Neural cell (in vitro differentiated cells): ENCODE results near the gene ATG7. TPM values are rescaled to one million over a fixed set of nuclear protein-coding genes. Genes with fewer than 3 reads are reported as not detected.

ENCODE experiments used
- H2AFZ ChIP-seq: fragments of 200-600, 300-800 bp; sonication (generic), shearing (Covaris generic); 2 replicates; pipeline ENCODE4 v1.6.0; 2014; ENCODE audit warnings: low read depth, mild to moderate bottlenecking, antibody characterized with exemption, low read length, moderate library complexity
- H3F3A ChIP-seq: fragments of 200-600 bp; shearing (Covaris generic); 2 replicates; pipeline ENCODE4 v1.6.1; 2016; ENCODE audit warnings: mild to moderate bottlenecking, moderate library complexity, mixed read lengths, antibody characterized with exemption, low read length; ENCODE audit not compliant: insufficient read depth, poor library complexity, severe bottlenecking
- H3K27ac ChIP-seq: fragments of 200-600, 300-800 bp; sonication (generic), shearing (Covaris generic); 2 replicates; pipeline ENCODE4 v1.5.1; 2014; ENCODE audit warnings: mild to moderate bottlenecking, low read length, moderate library complexity
- H3K27me3 ChIP-seq: fragments of 300-800, 200-600 bp; sonication (generic), shearing (Covaris generic); 2 replicates; pipeline ENCODE4 v1.6.0; 2014; ENCODE audit warnings: mild to moderate bottlenecking, low read depth, low read length, moderate library complexity; ENCODE audit not compliant: insufficient read depth
- H3K36me3 ChIP-seq: fragments of 300-800, 200-600 bp; sonication (generic), shearing (Covaris generic); 2 replicates; pipeline ENCODE4 v1.5.1; 2014; ENCODE audit warnings: mild to moderate bottlenecking, antibody characterized with exemption, low read length, moderate library complexity; ENCODE audit not compliant: insufficient read depth
- H3K4me2 ChIP-seq: fragments of 300-800, 200-600 bp; sonication (generic), shearing (Covaris generic); 2 replicates; pipeline ENCODE4 v1.6.0; 2014; ENCODE audit warnings: mild to moderate bottlenecking, low read length
- H3K4me3 ChIP-seq: fragments of 300-800, 200-600 bp; sonication (generic), shearing (Covaris generic); 2 replicates; pipeline ENCODE4 v1.5.1; 2014; ENCODE audit warnings: mild to moderate bottlenecking, low read length, moderate library complexity
- H3K79me2 ChIP-seq: fragments of 200-600 bp; shearing (Covaris generic); replicated peaks from 2 replicates; pipeline ENCODE4 v1.6.0; 2014; ENCODE audit warnings: mild to moderate bottlenecking, low read length, moderate library complexity; ENCODE audit not compliant: insufficient read depth
- H3K9ac ChIP-seq: fragments of 300-800, 200-600 bp; sonication (generic), shearing (Covaris generic); 2 replicates; pipeline ENCODE4 v1.6.1; 2016; ENCODE audit warnings: mild to moderate bottlenecking, low read length, mixed read lengths
- H3K9me2 ChIP-seq: fragments of 200-600 bp; shearing (Covaris generic); 2 replicates; pipeline ENCODE4 v1.6.1; 2016; ENCODE audit warnings: mild to moderate bottlenecking, low read length, mixed read lengths; ENCODE audit not compliant: insufficient read depth
- H3K9me3 ChIP-seq: fragments of 200-600, 300-800 bp; sonication (generic), shearing (Covaris generic); 2 replicates; pipeline ENCODE4 v1.6.1; 2016; ENCODE audit warnings: mild to moderate bottlenecking, mixed run types, low read length, moderate library complexity, mixed read lengths
- H4K20me1 ChIP-seq: fragments of 200-600 bp; shearing (Covaris generic); 2 replicates; pipeline ENCODE4 v1.6.1; 2016; ENCODE audit warnings: mild to moderate bottlenecking, mixed run types; ENCODE audit not compliant: insufficient read depth
- EP300 ChIP-seq: fragments of 450-650 bp; conservative IDR thresholded peaks from 2 replicates; pipeline ENCODE4 v1.6.1; 2014; ENCODE audit warnings: antibody characterized with exemption, mild to moderate bottlenecking, moderate library complexity; ENCODE audit not compliant: poor library complexity, severe bottlenecking
- EZH2 ChIP-seq: fragments of 200-600, 300-800 bp; shearing (Covaris generic), sonication (generic); IDR thresholded peaks from 2 replicates; pipeline ENCODE4 v1.6.1; 2014; ENCODE audit warnings: antibody characterized with exemption, low read length, borderline replicate concordance, mild to moderate bottlenecking; ENCODE audit not compliant: insufficient read depth, poor library complexity, severe bottlenecking
- MXI1 ChIP-seq: fragments of 450-650 bp; conservative IDR thresholded peaks from 2 replicates; pipeline ENCODE4 v1.6.1; 2014; ENCODE audit warnings: antibody characterized with exemption, mild to moderate bottlenecking; ENCODE audit not compliant: poor library complexity, severe bottlenecking
- POLR2AphosphoS5 ChIP-seq: IDR thresholded peaks from 2 replicates; pipeline ENCODE4 v1.6.1; 2012
- RAD21 ChIP-seq: fragments of 450-650 bp; conservative IDR thresholded peaks from 2 replicates; pipeline ENCODE4 v1.6.1; 2014; ENCODE audit warnings: antibody characterized with exemption, mild to moderate bottlenecking, moderate library complexity
- REST ChIP-seq: IDR thresholded peaks from 2 replicates; pipeline ENCODE4 v1.6.1; 2012; ENCODE audit warnings: borderline replicate concordance
- SMC3 ChIP-seq: fragments of 450-650 bp; conservative IDR thresholded peaks from 2 replicates; pipeline ENCODE4 v1.6.1; 2014; ENCODE audit warnings: antibody characterized with exemption, mild to moderate bottlenecking, moderate library complexity; ENCODE audit not compliant: poor library complexity
- TAF1 ChIP-seq: IDR thresholded peaks from 2 replicates; pipeline ENCODE4 v1.6.1; 2012; ENCODE audit warnings: low read depth
- polyA plus RNA-seq: library from polyadenylated mRNA; depleted of rRNA; stranded (reverse); fragments of >200 nt; gene quantifications from 2 replicates; pipeline ENCODE4 v1.2.3, GENCODE V29; 2014
- TF ChIP-seq, protein P1 (sequence below): fragments of 450-650 bp; IDR thresholded peaks from 2 replicates; pipeline ENCODE4 v1.5.1; 2014; ENCODE audit warnings: antibody characterized with exemption, mild to moderate bottlenecking, moderate library complexity; ENCODE audit not compliant: poor library complexity, severe bottlenecking

ATG7 gene
- polyA plus RNA-seq, 1 donor from 2014 or later = 28.8 TPM

DNA sequence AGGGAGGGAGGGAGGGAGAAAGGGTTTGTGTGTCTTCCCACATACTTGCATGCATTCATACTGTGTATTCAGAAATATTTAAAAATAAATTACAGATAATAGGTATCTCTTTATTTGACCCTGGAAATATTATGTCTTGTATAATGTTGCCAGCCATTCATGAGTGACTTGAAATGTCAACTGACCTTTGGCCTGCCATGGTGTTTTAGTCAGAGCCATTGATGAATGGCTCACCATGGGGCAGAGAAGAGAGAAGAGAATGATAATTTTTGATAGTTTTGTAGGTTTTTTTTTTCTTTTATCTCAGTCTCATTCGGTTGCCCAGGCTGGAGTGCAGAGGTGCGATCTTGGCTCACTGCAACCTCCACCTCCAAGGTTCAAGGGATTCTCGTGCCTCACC, 121.2 kb downstream of the ATG7 start:
- H3K4me2 ChIP-seq = no peak overlapping the region
- H3F3A ChIP-seq = no peaks in the 10 kb centered on the region
- no peak overlapping the region for H2AFZ ChIP-seq
- no peak overlapping the region for H3K4me3 ChIP-seq
- no peaks in the 10 kb centered on the region for H3K9me2 ChIP-seq
- no peaks in the 10 kb centered on the region for H3K36me3 ChIP-seq
- no peaks in the 10 kb centered on the region for H4K20me1 ChIP-seq
- H3K27ac ChIP-seq = no peak overlapping the region
- no peak for TF ChIP-seq SMC3
- TF ChIP-seq, protein P1, sequence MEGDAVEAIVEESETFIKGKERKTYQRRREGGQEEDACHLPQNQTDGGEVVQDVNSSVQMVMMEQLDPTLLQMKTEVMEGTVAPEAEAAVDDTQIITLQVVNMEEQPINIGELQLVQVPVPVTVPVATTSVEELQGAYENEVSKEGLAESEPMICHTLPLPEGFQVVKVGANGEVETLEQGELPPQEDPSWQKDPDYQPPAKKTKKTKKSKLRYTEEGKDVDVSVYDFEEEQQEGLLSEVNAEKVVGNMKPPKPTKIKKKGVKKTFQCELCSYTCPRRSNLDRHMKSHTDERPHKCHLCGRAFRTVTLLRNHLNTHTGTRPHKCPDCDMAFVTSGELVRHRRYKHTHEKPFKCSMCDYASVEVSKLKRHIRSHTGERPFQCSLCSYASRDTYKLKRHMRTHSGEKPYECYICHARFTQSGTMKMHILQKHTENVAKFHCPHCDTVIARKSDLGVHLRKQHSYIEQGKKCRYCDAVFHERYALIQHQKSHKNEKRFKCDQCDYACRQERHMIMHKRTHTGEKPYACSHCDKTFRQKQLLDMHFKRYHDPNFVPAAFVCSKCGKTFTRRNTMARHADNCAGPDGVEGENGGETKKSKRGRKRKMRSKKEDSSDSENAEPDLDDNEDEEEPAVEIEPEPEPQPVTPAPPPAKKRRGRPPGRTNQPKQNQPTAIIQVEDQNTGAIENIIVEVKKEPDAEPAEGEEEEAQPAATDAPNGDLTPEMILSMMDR = no peak
- no peak for TF ChIP-seq POLR2AphosphoS5
- TF ChIP-seq TAF1 = no peak
- TF ChIP-seq RAD21 = no peak
- TF ChIP-seq MXI1 = no peak
- no peak for TF ChIP-seq EZH2
- TF ChIP-seq EP300 = no peak
- no peak for TF ChIP-seq REST
- no peaks in the 10 kb centered on the region for H3K9me3 ChIP-seq
- H3K9ac ChIP-seq = no peak overlapping the region
- H3K27me3 ChIP-seq = no peaks in the 10 kb centered on the region
- no peaks in the 10 kb centered on the region for H3K79me2 ChIP-seq

GRCh38 chr3:11394392-11394791, 122.2 kb downstream of the ATG7 start:
- H3K4me2 ChIP-seq = no peak overlapping the region

More at GRCh38 chr3:11394392-11394791, 122.2 kb downstream of the ATG7 start:
- Histone ChIP-seq H4K20me1 (no peaks in the 10 kb centered on the region), H3K36me3 (no peaks in the 10 kb centered on the region), H3K4me3 (no peak overlapping the region), H3F3A (no peaks in the 10 kb centered on the region), H3K9ac (no peak overlapping the region), H2AFZ (no peak overlapping the region), H3K27me3 (no peaks in the 10 kb centered on the region), H3K9me3 (no peaks in the 10 kb centered on the region), H3K9me2 (no peaks in the 10 kb centered on the region), H3K27ac (no peak overlapping the region), H3K79me2 (no peaks in the 10 kb centered on the region)
- TF ChIP-seq MXI1 (no peak), EZH2 (no peak), EP300 (no peak), SMC3 (no peak), POLR2AphosphoS5 (no peak), TAF1 (no peak), RAD21 (no peak), REST (no peak)
- TF ChIP-seq, protein P1 = no peak
